Psoas muscle (tissue), 8 donors: ENCODE measurements around the gene NDUFV1. TPM values are rescaled to one million over a fixed set of nuclear protein-coding genes. Genes with fewer than 3 reads are reported as not detected.

Experiments
- ATAC-seq, 4 donors: fragments of 200-7000 bp; cut with Tn5 transposase; one replicate each; pipeline ENCODE4 v1.9.1; 2020; ENCODE audit warnings: moderate library complexity in 3 of 4, mild to moderate bottlenecking in 2 of 4
- DNase-seq, 2 donors: peaks; one replicate each; pipeline ENCODE4 v3.0.0-alpha.2; 2020
- H3K27ac ChIP-seq: fragments of 200-600 bp; one replicate; pipeline ENCODE4 v1.8.0; 2022
- H3K27me3 ChIP-seq, 3 donors: fragments of 200-600 bp in 1 of 3; one replicate each; pipeline versions ENCODE4 v1.6.1 to v1.8.0; 2013 to 2022; ENCODE audit warnings: low read length in 2 of 3, mild to moderate bottlenecking in 2 of 3, moderate library complexity in 1 of 3; ENCODE audit not compliant: insufficient read depth in 3 of 3
- H3K36me3 ChIP-seq, 2 donors: fragments of 200-600 bp in 1 of 2; one replicate each; pipeline versions ENCODE4 v1.6.1 to v1.8.0; 2013 to 2022; ENCODE audit warnings: low read depth in 1 of 2, mild to moderate bottlenecking in 1 of 2, moderate library complexity in 1 of 2; ENCODE audit not compliant: insufficient read depth in 1 of 2
- H3K4me1 ChIP-seq: fragments of 200-600 bp; one replicate; pipeline ENCODE4 v1.8.0; 2022
- H3K4me3 ChIP-seq: fragments of 200-600 bp; one replicate; pipeline ENCODE4 v1.8.0; 2022; ENCODE audit warnings: mild to moderate bottlenecking
- H3K9me3 ChIP-seq: fragments of 200-600 bp; one replicate; pipeline ENCODE4 v1.8.0; 2022
- CTCF ChIP-seq: fragments of 200-600 bp; IDR thresholded peaks from one replicate; pipeline ENCODE4 v1.8.0; 2022; ENCODE audit warnings: antibody characterized with exemption
- whole genome bisulfite sequencing, 3 donors: extraction: QIAGEN DNeasy Blood & Tissue Kit; methylation state at CpG; one replicate each; pipeline versions ENCODE4 v1.1.6 to v1.1.7; 2013; 5-methylcytosine and 5-hydroxymethylcytosine counted together
- intact Hi-C, 2 donors: fragments of 100-400 bp; cut with DNase I; formaldehyde crosslinking; loops; one replicate each; pipeline versions ENCODE4 v1.11.0 to v1.14.2; 2022
- polyA plus RNA-seq, 3 donors: library from polyadenylated mRNA; stranded (reverse); fragments of 200-250 nt; gene quantifications; one replicate each; pipeline ENCODE4 v1.2.3, GENCODE V29; 2013
- total RNA-seq, 4 donors: library from RNA; stranded (reverse); fragmentation: NEBNext Ultra II Directional in 2 of 4; extraction: Animal tissue kit (Norgen Biotek cat#: 25700) in 2 of 4; gene quantifications; one replicate each; pipeline versions ENCODE4 v1.2.1 to v1.2.4, GENCODE V29; 2021 to 2023
- donor health status: healthy with polysubstance abuse.
- donor health status: DM: no; HTN: no; CAD: no; lungs with moderate emphysema.
- donor health status: Bipolar disorder and iron deficiency.
- donor health status: healthy.
- donor health status: DM: yes; HTN: yes; CAD: no.
- donor health status: DM: no; HTN: no; CAD: no.
- donor health status: DM: no; HTN: no; CAD: no.
- donor health status: DM: yes; HTN: yes; CAD: no.

NDUFV1 gene
- total and polyA plus RNA-seq, 7 donors = 248 to 413 (median 332) TPM

DNA sequence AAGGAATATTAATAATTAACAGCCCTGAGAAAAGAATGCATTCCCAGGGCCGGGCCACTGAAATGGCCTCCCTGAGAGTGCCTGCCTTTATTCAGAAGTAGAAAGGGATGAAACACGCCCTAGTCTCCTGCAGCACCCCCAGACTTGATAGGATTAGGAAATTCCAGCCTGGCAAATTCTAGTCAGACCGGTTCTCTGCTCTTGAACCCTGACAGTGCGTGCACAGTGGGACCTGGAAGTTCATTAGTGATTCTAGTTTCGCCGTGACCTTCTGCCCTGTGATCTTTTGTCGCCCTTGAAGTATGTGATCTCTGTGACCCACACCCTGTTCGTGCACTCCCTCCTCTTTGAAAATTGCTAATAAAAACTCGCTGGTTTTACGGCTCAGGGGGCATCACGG, 25.3 kb upstream of the NDUFV1 start:
- Histone ChIP-seq H3K27ac (no peak overlapping the region), H3K9me3 (no peaks in the 10 kb centered on the region), H3K36me3 (peaks cover 0 to 18% of the 10 kb centered on the region in 2 donors), H3K4me1 (peaks cover 12% of the 10 kb centered on the region), H3K27me3 (peaks cover 0 to 12% (median 3%) of the 10 kb centered on the region in 3 donors), H3K4me3 (no peak overlapping the region)
- no peak for ATAC-seq
- WGBS, 3 donors = 53 to 67% (median 63%) methylated on average over 11 of the region's 11 CpGs
- intact Hi-C loops = no loop called here
- DNase-seq = no peak
- no peak for TF ChIP-seq CTCF

GRCh38 chr11:67582011-67582410, 24.7 kb upstream of the NDUFV1 start:
- intact Hi-C loops = no loop called here

DNA sequence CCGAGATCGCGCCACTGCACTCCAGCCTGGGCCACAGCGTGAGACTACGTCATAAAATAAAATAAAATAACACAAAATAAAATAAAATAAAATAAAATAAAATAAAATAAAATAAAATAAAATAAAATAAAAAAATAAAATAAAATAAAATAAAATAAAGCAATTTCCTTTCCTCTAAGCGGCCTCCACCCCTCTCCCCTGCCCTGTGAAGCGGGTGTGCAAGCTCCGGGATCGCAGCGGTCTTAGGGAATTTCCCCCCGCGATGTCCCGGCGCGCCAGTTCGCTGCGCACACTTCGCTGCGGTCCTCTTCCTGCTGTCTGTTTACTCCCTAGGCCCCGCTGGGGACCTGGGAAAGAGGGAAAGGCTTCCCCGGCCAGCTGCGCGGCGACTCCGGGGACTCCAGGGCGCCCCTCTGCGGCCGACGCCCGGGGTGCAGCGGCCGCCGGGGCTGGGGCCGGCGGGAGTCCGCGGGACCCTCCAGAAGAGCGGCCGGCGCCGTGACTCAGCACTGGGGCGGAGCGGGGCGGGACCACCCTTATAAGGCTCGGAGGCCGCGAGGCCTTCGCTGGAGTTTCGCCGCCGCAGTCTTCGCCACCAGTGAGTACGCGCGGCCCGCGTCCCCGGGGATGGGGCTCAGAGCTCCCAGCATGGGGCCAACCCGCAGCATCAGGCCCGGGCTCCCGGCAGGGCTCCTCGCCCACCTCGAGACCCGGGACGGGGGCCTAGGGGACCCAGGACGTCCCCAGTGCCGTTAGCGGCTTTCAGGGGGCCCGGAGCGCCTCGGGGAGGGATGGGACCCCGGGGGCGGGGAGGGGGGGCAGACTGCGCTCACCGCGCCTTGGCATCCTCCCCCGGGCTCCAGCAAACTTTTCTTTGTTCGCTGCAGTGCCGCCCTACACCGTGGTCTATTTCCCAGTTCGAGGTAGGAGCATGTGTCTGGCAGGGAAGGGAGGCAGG, 23.2 kb upstream of the NDUFV1 start, which contains the start of gene GSTP1:
GSTP1 (plus strand) TSS at position 566 of the 958 bp plus-strand sequence; CDS start at position 598, 32 bp downstream.
- Histone ChIP-seq H3K27me3 (peaks cover 0 to under 1% (median 0%) of the 10 kb centered on the region in 3 donors), H3K9me3 (no peaks in the 10 kb centered on the region), H3K27ac (peak within 1 kb of the TSS; percentile 96), H3K36me3 (peaks cover 0 to 39% of the 10 kb centered on the region in 2 donors), H3K4me1 (peaks cover 12% of the 10 kb centered on the region), H3K4me3 (peak within 1 kb of the TSS; percentile 95)
- DNase-seq (peak; percentile 93 to 97), ATAC-seq (peak; percentile 96 to 98 (median 96))
- peak; percentile 68 for TF ChIP-seq CTCF
- intact Hi-C loops = no loop called here
- WGBS, 3 donors = 1 to 3% (median 1%) methylated on average over 56 to 81 of the region's 81 CpGs

More at GRCh38 chr11:67582011-67582410, 24.7 kb upstream of the NDUFV1 start:
- ATAC-seq = no peak
- no peak for TF ChIP-seq CTCF
- Histone ChIP-seq H3K4me1 (peaks cover 12% of the 10 kb centered on the region), H3K27ac (no peak overlapping the region), H3K36me3 (peaks cover 0 to 24% of the 10 kb centered on the region in 2 donors), H3K27me3 (peaks cover 0 to 7% (median 3%) of the 10 kb centered on the region in 3 donors), H3K4me3 (no peak overlapping the region), H3K9me3 (no peaks in the 10 kb centered on the region)
- WGBS, 3 donors = 82 to 87% (median 86%) methylated on average over 4 of the region's 4 CpGs
- no peak for DNase-seq

- Histone ChIP-seq H3K9me3 (no peaks in the 10 kb centered on the region), H3K4me1 (peaks cover 12% of the 10 kb centered on the region), H3K27ac (peak overlapping the region; percentile 96), H3K4me3 (peak overlapping the region; percentile 95), H3K36me3 (peaks cover 0 to 47% of the 10 kb centered on the region in 2 donors), H3K27me3 (no peaks in the 10 kb centered on the region)
- DNase-seq = peak; percentile 78 to 86
- peak; percentile 39 to 67 (median 55) for ATAC-seq
- intact Hi-C loops = no loop called here
- WGBS, 3 donors = 16 to 21% (median 20%) methylated on average over 24 to 33 of the region's 33 CpGs
- no peak for TF ChIP-seq CTCF
Measured at GRCh38 chr11:67584205-67584880, 22.4 kb upstream of the NDUFV1 start.
